Body of pancreas (tissue), 4 donors: ENCODE results near the gene EPHA4. TPM values are rescaled to one million over a fixed set of nuclear protein-coding genes. Genes with fewer than 3 reads are reported as not detected.

Experiments used
- ATAC-seq: fragments of 150-250 bp; one replicate; pipeline ENCODE4 v1.9.1; 2016
- DNase-seq, 4 donors: peaks; one replicate each; pipeline ENCODE4 v3.0.0-alpha.2; 2019
- H3K27ac ChIP-seq, 4 donors: fragments of 200-600 bp; sonication (generic); 1 replicate in 3 of 4; 2 replicates in 1 of 4; pipeline versions ENCODE4 v1.5.1 to v1.6.1; 2016 to 2019; ENCODE audit warnings: mild to moderate bottlenecking in 1 of 4, mixed read lengths in 1 of 4, moderate library complexity in 1 of 4
- H3K27me3 ChIP-seq, 2 donors: fragments of 200-600 bp; sonication (generic); one replicate each; pipeline ENCODE4 v1.6.0; 2016; ENCODE audit warnings: mild to moderate bottlenecking in 1 of 2
- H3K36me3 ChIP-seq, 2 donors: fragments of 200-600 bp; sonication (generic); replicated peaks in 1 of 2; 2 replicates each; pipeline ENCODE4 v1.5.1; 2016; ENCODE audit warnings: low read depth in 2 of 2; ENCODE audit not compliant: insufficient read depth in 1 of 2
- H3K4me1 ChIP-seq: fragments of 200-600 bp; sonication (generic); one replicate; pipeline ENCODE4 v1.6.0; 2016
- H3K4me3 ChIP-seq, 2 donors: fragments of 200-600 bp; sonication (generic); 1 replicate in 1 of 2; 2 replicates in 1 of 2; pipeline ENCODE4 v1.5.1; 2016 to 2019
- H3K9me3 ChIP-seq, 3 donors: fragments of 200-600 bp; sonication (generic); 1 replicate in 2 of 3; 2 replicates in 1 of 3; pipeline ENCODE4 v1.5.1; 2016
- CTCF ChIP-seq, 7 experiments: fragments of 450-650 bp in 4 of 7; fragments of 200-600 bp in 3 of 7; sonication (generic) in 3 of 7; IDR thresholded peaks; one replicate each; pipeline ENCODE4 v1.5.1; 2016 to 2019; ENCODE audit warnings: antibody characterized with exemption in 7 of 7
- POLR2A ChIP-seq, 3 donors: fragments of 450-650 bp; IDR thresholded peaks; one replicate each; pipeline ENCODE4 v1.6.1; 2016; ENCODE audit warnings: antibody characterized with exemption in 3 of 3, mild to moderate bottlenecking in 2 of 3
- WGBS, 2 donors: methylation state at CpG; one replicate each; pipeline ENCODE4 v1.1.5; 2017; 5-methylcytosine and 5-hydroxymethylcytosine counted together
- intact Hi-C: fragments of 100-400 bp; cut with DNase I; formaldehyde crosslinking; loops from one replicate; pipeline ENCODE4 v1.15.1; 2023
- total RNA-seq, 2 donors: library from RNA; depleted of rRNA; stranded (reverse); fragments of >200 nt; gene quantifications; one replicate each; pipeline ENCODE4 v1.1.0, GENCODE V29; 2016

EPHA4 gene
- total RNA-seq, 2 donors from 2014 or later, result 4.0 to 5.2 TPM

GRCh38 chr2:221426929-221427328 lies 145.2 kb downstream of the EPHA4 start:
- intact Hi-C loops, result no loop called here
- no peak overlapping the region for H3K4me3 ChIP-seq
- no peaks in the 10 kb centered on the region for H3K9me3 ChIP-seq
- DNase-seq (no peak), ATAC-seq (no peak)
- no peak overlapping the region for H3K27ac ChIP-seq
- 49 to 52% methylated on average over 6 of the region's 6 CpGs for WGBS, 2 donors
- TF ChIP-seq CTCF (IDR thresholded peaks at IDR 0.05) (no peak), POLR2A (IDR thresholded peaks at IDR 0.05) (no peak)
- H3K27me3 ChIP-seq, result no peaks in the 10 kb centered on the region
- no peaks in the 10 kb centered on the region for H3K4me1 ChIP-seq
- H3K36me3 ChIP-seq, result no peaks in the 10 kb centered on the region

- intact Hi-C loops, result no loop called here
- H3K27ac ChIP-seq, result no peak overlapping the region
- no peaks in the 10 kb centered on the region for H3K9me3 ChIP-seq
- no peak overlapping the region for H3K4me3 ChIP-seq
- DNase-seq (no peak), ATAC-seq (no peak)
- TF ChIP-seq POLR2A (IDR thresholded peaks at IDR 0.05), result no peak
- no peak for TF ChIP-seq CTCF (IDR thresholded peaks at IDR 0.05)
- no peaks in the 10 kb centered on the region for H3K4me1 ChIP-seq
- H3K36me3 ChIP-seq, result no peaks in the 10 kb centered on the region
- 80 to 81% methylated on average over 8 of the region's 8 CpGs for WGBS, 2 donors
- H3K27me3 ChIP-seq, result no peaks in the 10 kb centered on the region
Observed at GRCh38 chr2:221425891-221426290, 146.2 kb downstream of the EPHA4 start.

DNA sequence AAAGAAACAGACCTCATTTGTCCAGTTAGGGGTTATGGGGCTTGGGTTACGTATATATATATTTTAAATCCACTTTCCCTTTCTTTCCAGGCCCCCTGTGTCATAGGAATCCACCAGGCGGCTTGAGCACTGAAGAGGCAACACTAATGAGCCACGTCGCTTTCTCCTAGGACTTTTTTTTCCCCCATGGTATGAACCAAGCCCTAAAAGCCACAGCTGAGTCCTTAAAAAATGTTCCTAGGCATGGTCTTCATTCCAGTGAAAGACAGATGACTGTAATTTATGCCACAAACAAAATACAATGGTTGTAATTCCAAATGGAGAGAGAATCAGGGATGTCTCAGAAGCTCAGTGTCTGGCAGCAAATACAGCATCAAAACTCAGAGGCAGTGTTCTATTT lies 146.8 kb downstream of the EPHA4 start:
- no peaks in the 10 kb centered on the region for H3K9me3 ChIP-seq
- DNase-seq, result no peak
- H3K4me1 ChIP-seq, result no peaks in the 10 kb centered on the region
- H3K27ac ChIP-seq, result no peak overlapping the region
- intact Hi-C loops, result no loop called here
- TF ChIP-seq POLR2A (IDR thresholded peaks at IDR 0.05), result no peak
- TF ChIP-seq CTCF (IDR thresholded peaks at IDR 0.05), result no peak
- WGBS, 2 donors, result 80 to 90% methylated on average over 4 of the region's 4 CpGs
- ATAC-seq, result no peak
- H3K4me3 ChIP-seq, result no peak overlapping the region
- H3K27me3 ChIP-seq, result no peaks in the 10 kb centered on the region
- no peaks in the 10 kb centered on the region for H3K36me3 ChIP-seq

- intact Hi-C loops, result no loop called here
- DNase-seq, result no peak
- TF ChIP-seq CTCF (IDR thresholded peaks at IDR 0.05), result no peak
- TF ChIP-seq POLR2A (IDR thresholded peaks at IDR 0.05), result no peak
- Histone ChIP-seq H3K4me1 (no peaks in the 10 kb centered on the region), H3K36me3 (no peaks in the 10 kb centered on the region), H3K9me3 (no peaks in the 10 kb centered on the region), H3K27ac (no peak overlapping the region), H3K4me3 (no peak overlapping the region), H3K27me3 (no peaks in the 10 kb centered on the region)
- ATAC-seq, result no peak
- 72 to 75% methylated on average over 3 of the region's 3 CpGs for WGBS, 2 donors
Observed at GRCh38 chr2:221423210-221423804, 148.8 kb downstream of the EPHA4 start.

- Histone ChIP-seq H3K4me3 (no peak overlapping the region), H3K27me3 (no peaks in the 10 kb centered on the region), H3K36me3 (no peaks in the 10 kb centered on the region), H3K9me3 (no peaks in the 10 kb centered on the region), H3K27ac (no peak overlapping the region), H3K4me1 (no peaks in the 10 kb centered on the region)
- TF ChIP-seq CTCF (IDR thresholded peaks at IDR 0.05) (no peak), POLR2A (IDR thresholded peaks at IDR 0.05) (no peak)
- 82 to 83% methylated on average over 4 of the region's 4 CpGs for WGBS, 2 donors
- DNase-seq, result no peak
- no peak for ATAC-seq
- intact Hi-C loops, result no loop called here
Observed at GRCh38 chr2:221422516-221423209, 149.4 kb downstream of the EPHA4 start.
